GM12878 (cell line): ENCODE data around the gene ASB2. TPM values are rescaled to one million over a fixed set of nuclear protein-coding genes. Genes with fewer than 3 reads are reported as not detected.

Experiments used
- ATAC-seq: fragments of 200-7000 bp; cut with Tn5 transposase; 3 replicates; pipeline ENCODE4 v1.9.1; 2020; ENCODE audit warnings: mild to moderate bottlenecking, moderate library complexity
- BruUV-seq: library from RNA; stranded (reverse); fragments of 400-500 nt; replicated peaks from 2 replicates; lab custom pipeline; 2021; lab: Mats Ljungman, UMichigan
- CTCF ChIA-PET: fragments of 300-600 bp; sonication (Branson Sonifier 250); formaldehyde crosslinking; extraction: SDS; loops from one replicate; lab custom pipeline; 2021; ENCODE audit warnings: inconsistent platforms; lab: Yijun Ruan, JAX
- POLR2A ChIA-PET: fragments of 350-600 bp; formaldehyde crosslinking; extraction: SDS; loops from one replicate; lab custom pipeline; 2021; ENCODE audit warnings: inconsistent platforms; lab: Charles Lee
- RAD21 ChIA-PET: fragments of 300-600 bp; sonication (Branson Sonifier 250); formaldehyde crosslinking; loops from one replicate; lab custom pipeline; 2023; ENCODE audit warnings: antibody characterized with exemption; ENCODE audit not compliant: unreplicated experiment; lab: Charles Lee
- SMC1A ChIA-PET: fragments of 300-600 bp; sonication (Branson Sonifier 250); formaldehyde crosslinking; loops from one replicate; lab custom pipeline; 2023; ENCODE audit not compliant: unreplicated experiment, uncharacterized antibody; lab: Charles Lee
- DNase-seq: peaks from one replicate; pipeline ENCODE4 v3.0.0-alpha.2; 2011; ENCODE audit warnings: low read depth, low spot score
- FAIRE-seq: peaks from 3 replicates; lab custom pipeline; 2011; peaks lifted over from hg19 to GRCh38; lab: Jason Lieb, UNC
- H2AFZ ChIP-seq: 2 replicates; pipeline ENCODE4 v1.6.0; 2011; ENCODE audit warnings: low read depth, low read length, control low read depth; ENCODE audit not compliant: control insufficient read depth
- H3K27ac ChIP-seq: 2 replicates; pipeline ENCODE4 v1.5.1; 2011; ENCODE audit warnings: control low read depth; ENCODE audit not compliant: control insufficient read depth, insufficient read depth
- H3K27me3 ChIP-seq, 2 experiments: replicated peaks in 1 of 2; 2 replicates each; pipeline versions ENCODE4 v1.6.0 to v1.6.1; 2011; ENCODE audit warnings: low read length in 1 of 2; ENCODE audit not compliant: control insufficient read depth in 2 of 2, insufficient read depth in 2 of 2
- H3K36me3 ChIP-seq, 2 experiments: 2 replicates each; pipeline ENCODE4 v1.5.1; 2011; ENCODE audit warnings: low read length in 1 of 2; ENCODE audit not compliant: control insufficient read depth in 2 of 2, insufficient read depth in 2 of 2
- H3K4me1 ChIP-seq: 2 replicates; pipeline ENCODE4 v1.6.1; 2011; ENCODE audit warnings: mild to moderate bottlenecking, low read length, moderate library complexity, mixed read lengths; ENCODE audit not compliant: control insufficient read depth, insufficient read depth
- H3K4me2 ChIP-seq: 2 replicates; pipeline ENCODE4 v1.6.0; 2011; ENCODE audit warnings: control low read depth; ENCODE audit not compliant: control insufficient read depth, insufficient read depth
- H3K4me3 ChIP-seq: fragments of 200-600 bp; sonication (generic); 2 replicates; pipeline ENCODE4 v1.5.1; 2016
- H3K79me2 ChIP-seq: 2 replicates; pipeline ENCODE4 v1.6.0; 2011; ENCODE audit warnings: low read length; ENCODE audit not compliant: control insufficient read depth, insufficient read depth
- H3K9ac ChIP-seq: 2 replicates; pipeline ENCODE4 v1.8.0; 2011; ENCODE audit warnings: low read length, control low read depth, mixed read lengths; ENCODE audit not compliant: control insufficient read depth, insufficient read depth
- H3K9me3 ChIP-seq: replicated peaks from 3 replicates; pipeline ENCODE4 v1.5.1; 2011; ENCODE audit warnings: mild to moderate bottlenecking, low read length; ENCODE audit not compliant: control insufficient read depth, insufficient read depth
- H4K20me1 ChIP-seq: 2 replicates; pipeline ENCODE4 v1.6.0; 2011; ENCODE audit not compliant: control insufficient read depth, insufficient read depth
- IKZF1 ChIP-seq: fragments of 450-650 bp; conservative IDR thresholded peaks from 2 replicates; pipeline ENCODE4 v1.6.1; 2017; ENCODE audit warnings: antibody characterized with exemption, mild to moderate bottlenecking
- POLR2AphosphoS5 ChIP-seq: IDR thresholded peaks from 2 replicates; pipeline ENCODE4 v1.6.1; 2011; ENCODE audit warnings: mild to moderate bottlenecking, low read length, inconsistent platforms
- YY1 ChIP-seq: IDR thresholded peaks from 2 replicates; pipeline ENCODE4 v1.6.1; 2011; ENCODE audit warnings: low read depth, mild to moderate bottlenecking, low read length
- WGBS: methylation state at CpG from one replicate; pipeline ENCODE4 v1.1.6; 2016; ENCODE audit warnings: low lambda C conversion rate; ENCODE audit not compliant: insufficient replicate concordance, insufficient coverage; ENCODE audit errors: missing lambda C conversion rate; 5-methylcytosine and 5-hydroxymethylcytosine counted together
- in situ Hi-C: fragments of 300-500 bp; cut with MboI; formaldehyde crosslinking; loops from 9 replicates; pipeline ENCODE4 v1.14.3; 2018; ENCODE audit warnings: mixed read lengths
- intact Hi-C: fragments of 100-400 bp; cut with micrococcal nuclease; formaldehyde crosslinking; loops from one replicate; pipeline ENCODE4 v1.14.2; 2022; ENCODE audit not compliant: unreplicated experiment
- polyA plus RNA-seq, 11 experiments: library from polyadenylated mRNA; depleted of rRNA in 4 of 11; unstranded in 6 of 11; stranded (reverse) in 5 of 11; fragments of >200 nt; fragmentation: Nextera tagmentation in 4 of 11; fragmentation: Illumina TruSeq in 1 of 11; extraction: Ambion mirVana in 4 of 11; extraction: Trizol in 1 of 11; gene quantifications; 1 replicate in 1 of 11; 2 replicates in 10 of 11; pipeline versions ENCODE4 v1.2.1 to v1.2.3, GENCODE V29; 2011 to 2016; ENCODE audit warnings: inconsistent platforms in 2 of 11, missing spikeins in 2 of 11, low read depth in 1 of 11
- total RNA-seq, 4 experiments: library from RNA; depleted of rRNA in 3 of 4; stranded (reverse); fragments of >200 nt in 3 of 4; fragmentation: Illumina TruSeq in 1 of 4; extraction: Trizol in 1 of 4; gene quantifications; 2 replicates each; pipeline versions ENCODE4 v1.2.1 to v1.2.3, GENCODE V29; 2013 to 2021

Gene ASB2
- total and polyA plus RNA-seq, 10 of the 15 experiments (the other 5 are each of a cell fraction or from before 2014, with no cell fraction given): 3.0 to 54.8 (median 33.5) TPM

DNA sequence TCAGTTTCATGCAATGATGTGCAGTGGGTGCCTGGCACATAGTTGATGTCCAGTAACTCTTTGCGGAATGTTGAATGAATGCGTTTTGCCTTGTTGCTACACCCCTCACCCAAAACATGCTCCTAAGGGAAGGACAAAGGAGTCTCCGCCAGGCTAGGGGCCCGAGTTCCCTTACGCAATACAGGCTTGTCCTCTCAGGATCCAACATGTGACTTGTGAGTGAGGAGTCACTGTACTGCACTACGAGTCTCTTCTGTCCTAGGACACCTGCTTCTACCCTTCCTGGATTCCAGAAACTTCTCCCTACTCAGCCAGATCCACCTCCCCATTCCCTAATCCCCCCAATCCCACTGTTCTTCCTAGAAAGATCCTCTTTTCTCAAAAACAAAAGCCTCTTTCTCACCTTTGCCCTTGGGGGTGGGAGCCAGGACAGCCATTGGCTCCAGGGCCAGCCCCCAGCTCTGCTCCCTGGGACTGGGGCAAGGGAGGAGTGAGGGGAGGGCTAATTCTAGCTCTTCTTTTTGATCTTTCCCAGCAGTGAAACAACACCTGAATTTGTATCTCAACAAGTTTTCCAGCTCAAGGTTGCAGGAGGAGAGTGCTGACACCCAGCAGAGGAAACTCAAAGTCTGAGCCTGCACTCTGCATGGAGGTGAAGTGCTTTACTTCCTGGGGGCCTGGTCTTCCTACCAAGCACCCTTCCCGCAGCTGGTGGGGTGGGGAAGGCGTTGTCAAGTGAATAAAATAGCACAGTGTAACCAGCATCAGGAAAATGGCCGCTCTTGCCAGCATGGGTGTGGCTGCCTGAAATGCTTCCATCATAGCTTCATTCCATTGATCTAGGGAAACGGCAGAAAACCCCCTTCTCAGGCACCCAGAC lies 46.4 kb upstream of the ASB2 start:
- Histone ChIP-seq H3K27ac (no peak overlapping the region), H3K36me3 (no peaks in the 10 kb centered on the region), H3K27me3 (no peaks in the 10 kb centered on the region), H3K9ac (no peak overlapping the region), H3K4me3 (no peak overlapping the region), H3K4me2 (no peak overlapping the region), H3K79me2 (no peaks in the 10 kb centered on the region), H3K4me1 (peaks cover 10% of the 10 kb centered on the region), H2AFZ (no peak overlapping the region), H3K9me3 (no peaks in the 10 kb centered on the region), H4K20me1 (no peaks in the 10 kb centered on the region)
- TF ChIP-seq YY1 (0 out of 2 replicates have a peak, but pooled peaks have one; percentile 19), IKZF1 (no peak), POLR2AphosphoS5 (no peak)
- DNase-seq (no peak), ATAC-seq (no peak), FAIRE-seq (no peak)
- CTCF ChIA-PET: interaction anchor here (0.5 to 6.8 kb wide), 5 partner anchors 10 to 117 kb away, joined by 3 to 34 read pairs (median 5); no protein-coding TSS in a partner anchor
- intact Hi-C loops (no loop called here), in situ Hi-C loops (no loop called here)
- BruUV-seq: no TSS peak
- RAD21 ChIA-PET: interaction anchor here (0.6 to 1.1 kb wide), 4 partner anchors 13 to 114 kb away, joined by 3 read pairs; no protein-coding TSS in a partner anchor
- 42% methylated on average over 10 of the region's 10 CpGs for WGBS
- POLR2A ChIA-PET: no interaction called here
- SMC1A ChIA-PET: interaction anchor here (0.9 to 1.8 kb wide), 5 partner anchors 13 to 114 kb away, joined by 3 to 6 read pairs (median 4); no protein-coding TSS in a partner anchor
